Keratinocyte (primary cell): ENCODE data around the gene NUP133. TPM values are rescaled to one million over a fixed set of nuclear protein-coding genes. Genes with fewer than 3 reads are reported as not detected.

Source experiments
- DNase-seq: peaks from one replicate; pipeline ENCODE4 v3.0.0-alpha.2; 2011; ENCODE audit warnings: low read depth, missing footprints, low spot score
- FAIRE-seq: peaks from 2 replicates; lab custom pipeline; 2011; peaks lifted over from hg19 to GRCh38; lab: Jason Lieb, UNC
- H2AFZ ChIP-seq: 2 replicates; pipeline ENCODE4 v1.6.0; 2012; ENCODE audit warnings: low read length, control low read depth, inconsistent platforms; ENCODE audit not compliant: control insufficient read depth
- H3K27ac ChIP-seq: 2 replicates; pipeline ENCODE4 v1.5.1; 2011; ENCODE audit warnings: low read length; ENCODE audit not compliant: control insufficient read depth, insufficient read depth
- H3K27me3 ChIP-seq: 3 replicates; pipeline ENCODE4 v1.6.0; 2011; ENCODE audit warnings: low read length; ENCODE audit not compliant: control insufficient read depth, insufficient read depth; ENCODE audit errors: extremely low read depth
- H3K36me3 ChIP-seq, 2 experiments: 2 replicates in 1 of 2; 3 replicates in 1 of 2; pipeline ENCODE4 v1.5.1; 2011; ENCODE audit warnings: low read length in 2 of 2, mild to moderate bottlenecking in 1 of 2; ENCODE audit not compliant: control insufficient read depth in 2 of 2, insufficient read depth in 2 of 2; ENCODE audit errors: extremely low read depth in 1 of 2
- H3K4me1 ChIP-seq: 3 replicates; pipeline ENCODE4 v1.5.1; 2011; ENCODE audit warnings: low read length; ENCODE audit not compliant: control insufficient read depth, insufficient read depth; ENCODE audit errors: extremely low read depth
- H3K4me2 ChIP-seq: 3 replicates; pipeline ENCODE4 v1.6.0; 2011; ENCODE audit warnings: low read depth, low read length; ENCODE audit not compliant: control insufficient read depth, insufficient read depth; ENCODE audit errors: extremely low read depth
- H3K4me3 ChIP-seq, 3 experiments: fragments of 200-600 bp in 1 of 3; sonication (generic) in 1 of 3; 2 replicates in 2 of 3; 3 replicates in 1 of 3; pipeline ENCODE4 v1.5.1; 2011 to 2016; ENCODE audit warnings: low read length in 3 of 3, mild to moderate bottlenecking in 3 of 3, control low read depth in 2 of 3, inconsistent platforms in 1 of 3, low read depth in 1 of 3, mixed read lengths in 1 of 3, mixed run types in 1 of 3, moderate library complexity in 1 of 3; ENCODE audit not compliant: control insufficient read depth in 2 of 3, insufficient read depth in 2 of 3; ENCODE audit errors: extremely low read depth in 1 of 3
- H3K79me2 ChIP-seq: 2 replicates; pipeline ENCODE4 v1.6.0; 2012; ENCODE audit warnings: low read length; ENCODE audit not compliant: control insufficient read depth, insufficient read depth
- H3K9ac ChIP-seq: 3 replicates; pipeline ENCODE4 v1.6.0; 2011; ENCODE audit warnings: low read length; ENCODE audit not compliant: control insufficient read depth, insufficient read depth; ENCODE audit errors: extremely low read depth
- H3K9me1 ChIP-seq: 3 replicates; pipeline ENCODE4 v1.6.0; 2011; ENCODE audit warnings: low read length; ENCODE audit not compliant: control insufficient read depth, insufficient read depth; ENCODE audit errors: extremely low read depth
- H3K9me3 ChIP-seq: 2 replicates; pipeline ENCODE4 v1.5.1; 2012; ENCODE audit warnings: low read depth, low read length; ENCODE audit not compliant: control insufficient read depth
- H4K20me1 ChIP-seq: 3 replicates; pipeline ENCODE4 v1.6.0; 2011; ENCODE audit warnings: low read length; ENCODE audit not compliant: control insufficient read depth, insufficient read depth; ENCODE audit errors: extremely low read depth
- EZH2 ChIP-seq: IDR thresholded peaks from one replicate; pipeline ENCODE4 v1.6.1; 2012; ENCODE audit warnings: inconsistent platforms, mild to moderate bottlenecking, low read length, moderate library complexity
- dilution Hi-C: fragments of 300-500 bp; cut with MboI; formaldehyde crosslinking; loops from one replicate; pipeline ENCODE4 v1.7.0; 2020; ENCODE audit warnings: low sequenced_read_pairs; ENCODE audit not compliant: extremely low pct_ligation_motif_present
- polyA plus RNA-seq, 5 experiments: library from polyadenylated mRNA; depleted of rRNA in 3 of 5; stranded (reverse) in 3 of 5; stranded (forward) in 1 of 5; unstranded in 1 of 5; fragments of >200 nt; gene quantifications; 1 replicate in 1 of 5; 2 replicates in 3 of 5; 3 replicates in 1 of 5; pipeline versions ENCODE4 v1.2.1 to v1.2.3, GENCODE V29; 2011 to 2012; ENCODE audit warnings: missing spikeins in 2 of 5, low read depth in 1 of 5, low replicate concordance in 1 of 5
- TF ChIP-seq, protein P1 (sequence below), 3 experiments: IDR thresholded peaks in 1 of 3; conservative IDR thresholded peaks in 1 of 3; optimal IDR thresholded peaks in 1 of 3; 2 replicates in 2 of 3; 3 replicates in 1 of 3; pipeline versions ENCODE3 to v1.5.1; 2011; ENCODE audit warnings: low read length in 3 of 3, mild to moderate bottlenecking in 3 of 3, moderate library complexity in 2 of 3, control low read depth in 1 of 3, inconsistent platforms in 1 of 3; ENCODE audit not compliant: insufficient read depth in 2 of 3; ENCODE audit errors: extremely low read depth in 1 of 3

Gene NUP133
- polyA plus RNA-seq, 1 donor (not counting 4 experiments of a cell fraction or from before 2014, with no cell fraction given), result 25.2 TPM

DNA sequence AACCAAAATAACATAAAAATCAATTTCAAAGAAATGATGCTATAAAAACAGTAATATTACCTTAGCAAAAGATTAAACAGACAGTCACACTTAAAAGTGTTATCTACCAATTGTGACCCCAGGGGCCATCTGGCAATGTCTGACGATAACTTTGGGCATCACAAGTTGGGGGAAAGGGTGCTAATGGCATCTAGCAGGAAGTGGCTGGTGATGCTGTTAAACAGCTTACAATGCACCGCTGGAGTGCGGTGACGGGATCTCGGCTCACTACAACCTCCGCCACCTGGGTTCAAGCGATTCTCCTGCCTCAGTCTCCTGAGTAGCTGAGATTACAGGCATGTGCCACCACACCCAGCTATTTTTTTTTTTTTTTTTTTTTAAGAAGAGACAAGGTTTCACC, 27.6 kb downstream of the NUP133 start:
- H3K9me3 ChIP-seq, result no peaks in the 10 kb centered on the region
- H3K4me2 ChIP-seq, result no peak overlapping the region
- H3K79me2 ChIP-seq, result no peaks in the 10 kb centered on the region
- no peak overlapping the region for H3K27ac ChIP-seq
- H3K4me3 ChIP-seq, result no peak overlapping the region
- no peaks in the 10 kb centered on the region for H3K9me1 ChIP-seq
- dilution Hi-C loops, result no loop called here
- no peaks in the 10 kb centered on the region for H4K20me1 ChIP-seq
- H2AFZ ChIP-seq, result no peak overlapping the region
- H3K4me1 ChIP-seq, result no peaks in the 10 kb centered on the region
- H3K36me3 ChIP-seq, result peaks cover 16 to 17% of the 10 kb centered on the region in 2 experiments
- TF ChIP-seq EZH2, result no peak
- TF ChIP-seq, protein P1, sequence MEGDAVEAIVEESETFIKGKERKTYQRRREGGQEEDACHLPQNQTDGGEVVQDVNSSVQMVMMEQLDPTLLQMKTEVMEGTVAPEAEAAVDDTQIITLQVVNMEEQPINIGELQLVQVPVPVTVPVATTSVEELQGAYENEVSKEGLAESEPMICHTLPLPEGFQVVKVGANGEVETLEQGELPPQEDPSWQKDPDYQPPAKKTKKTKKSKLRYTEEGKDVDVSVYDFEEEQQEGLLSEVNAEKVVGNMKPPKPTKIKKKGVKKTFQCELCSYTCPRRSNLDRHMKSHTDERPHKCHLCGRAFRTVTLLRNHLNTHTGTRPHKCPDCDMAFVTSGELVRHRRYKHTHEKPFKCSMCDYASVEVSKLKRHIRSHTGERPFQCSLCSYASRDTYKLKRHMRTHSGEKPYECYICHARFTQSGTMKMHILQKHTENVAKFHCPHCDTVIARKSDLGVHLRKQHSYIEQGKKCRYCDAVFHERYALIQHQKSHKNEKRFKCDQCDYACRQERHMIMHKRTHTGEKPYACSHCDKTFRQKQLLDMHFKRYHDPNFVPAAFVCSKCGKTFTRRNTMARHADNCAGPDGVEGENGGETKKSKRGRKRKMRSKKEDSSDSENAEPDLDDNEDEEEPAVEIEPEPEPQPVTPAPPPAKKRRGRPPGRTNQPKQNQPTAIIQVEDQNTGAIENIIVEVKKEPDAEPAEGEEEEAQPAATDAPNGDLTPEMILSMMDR (optimal IDR thresholded peaks at IDR 0.05 in 1 of 3, IDR thresholded peaks at IDR 0.05 in 1 of 3, conservative IDR thresholded peaks at IDR 0.05 in 1 of 3; ENCODE audit: extremely low read depth in 1 of 3, insufficient read depth in 2 of 3, low read length in 3 of 3), result no peak
- no peaks in the 10 kb centered on the region for H3K27me3 ChIP-seq
- DNase-seq (no peak), FAIRE-seq (no peak)
- H3K9ac ChIP-seq, result no peak overlapping the region

DNA sequence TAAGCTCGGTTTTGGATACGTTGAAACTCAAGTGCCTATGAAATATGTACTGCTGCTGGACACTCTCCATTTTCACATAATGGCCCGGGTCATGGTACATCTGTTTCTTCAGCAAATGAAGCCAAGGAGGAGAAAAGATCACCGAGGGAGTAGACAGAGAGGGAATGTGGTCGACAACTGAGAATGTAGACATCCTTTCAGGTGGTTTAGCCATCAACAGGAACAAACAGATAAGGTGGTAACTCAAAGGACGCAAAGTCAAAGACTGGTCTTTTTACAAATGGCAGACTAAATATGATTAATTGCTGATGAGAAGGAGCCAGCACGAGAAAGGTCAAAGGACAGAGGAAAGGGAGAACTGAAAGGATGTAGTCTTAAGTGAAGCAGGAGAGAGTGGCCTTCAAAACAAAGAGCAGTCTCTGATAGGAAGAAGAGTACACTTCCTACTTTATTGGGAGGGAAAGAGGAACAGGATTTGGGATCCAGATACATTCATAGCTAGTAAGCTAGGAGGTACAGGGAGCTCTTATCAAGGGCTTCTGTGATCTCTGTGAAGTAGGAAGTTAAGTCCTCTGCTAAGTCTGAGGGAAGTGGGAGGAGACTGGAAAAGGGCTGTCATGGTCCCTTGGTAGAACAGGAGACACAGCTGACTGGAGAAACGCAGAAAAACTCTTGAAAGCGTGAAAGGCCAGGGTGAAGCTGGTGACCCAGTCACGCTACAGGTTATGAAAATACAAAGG, 28.3 kb downstream of the NUP133 start:
- DNase-seq, result no peak
- H3K4me3 ChIP-seq, result no peak overlapping the region
- H3K27ac ChIP-seq, result no peak overlapping the region
- no peaks in the 10 kb centered on the region for H4K20me1 ChIP-seq
- H3K4me1 ChIP-seq, result no peaks in the 10 kb centered on the region
- no peak overlapping the region for H3K9ac ChIP-seq
- no peaks in the 10 kb centered on the region for H3K79me2 ChIP-seq
- H3K9me1 ChIP-seq, result no peaks in the 10 kb centered on the region
- H3K4me2 ChIP-seq, result no peak overlapping the region
- dilution Hi-C loops, result no loop called here
- TF ChIP-seq, protein P1 (optimal IDR thresholded peaks at IDR 0.05 in 1 of 3, IDR thresholded peaks at IDR 0.05 in 1 of 3, conservative IDR thresholded peaks at IDR 0.05 in 1 of 3; ENCODE audit: extremely low read depth in 1 of 3, insufficient read depth in 2 of 3, low read length in 3 of 3), result no peak
- TF ChIP-seq EZH2, result no peak
- no peaks in the 10 kb centered on the region for H3K9me3 ChIP-seq
- H3K36me3 ChIP-seq, result peaks cover 16 to 19% of the 10 kb centered on the region in 2 experiments
- H3K27me3 ChIP-seq, result no peaks in the 10 kb centered on the region
- no peak overlapping the region for H2AFZ ChIP-seq
- peak; percentile 5 for FAIRE-seq
